Middle frontal gyrus (tissue), 1 donor: Measurements from ENCODE around the gene TACSTD2.
"Not testable (repeated sequence)": the region's sequence is repeated elsewhere in the genome, so short reads cannot be mapped to it uniquely, and the experiment has no call there.

Source experiments
- DNase-seq: peaks from one replicate; pipeline ENCODE4 v3.0.0-alpha.2; 2015; ENCODE audit warnings: low spot score; ENCODE audit errors: extremely low spot score

Gene TACSTD2

GRCh38 chr1:58587667-58588066 is 10.6 kb upstream of the TACSTD2 start:
- DNase-seq, result no peak

GRCh38 chr1:58586271-58586670 is 9.2 kb upstream of the TACSTD2 start:
- no peak for DNase-seq

- DNase-seq, result no peak
These were observed 8.6 kb upstream of the TACSTD2 start for GRCh38 chr1:58585581-58586151.

GRCh38 chr1:58585166-58585565 is 8.1 kb upstream of the TACSTD2 start:
- no peak for DNase-seq

GRCh38 chr1:58584082-58584895 is 7.2 kb upstream of the TACSTD2 start:
- peak; percentile 14 for DNase-seq

- no peak for DNase-seq
These were observed 6.4 kb upstream of the TACSTD2 start for GRCh38 chr1:58583496-58583895.

GRCh38 chr1:58582143-58582542 is 5.1 kb upstream of the TACSTD2 start:
- DNase-seq, result not testable (repeated sequence)

GRCh38 chr1:58581641-58582040 is 4.6 kb upstream of the TACSTD2 start:
- DNase-seq, result no peak

GRCh38 chr1:58580186-58580585 is 3.1 kb upstream of the TACSTD2 start:
- peak; percentile 10 for DNase-seq

GRCh38 chr1:58577654-58578030 is 590 bp upstream of the TACSTD2 start:
- no peak for DNase-seq

- no peak for DNase-seq
These were observed 726 bp downstream of the TACSTD2 start for GRCh38 chr1:58576325-58576726.

- no peak for DNase-seq
These were observed 1.3 kb downstream of the TACSTD2 start for GRCh38 chr1:58575551-58576324.

GRCh38 chr1:58574816-58575215 is 2.2 kb downstream of the TACSTD2 start:
- DNase-seq, result no peak

- DNase-seq, result no peak
These were observed 3.1 kb downstream of the TACSTD2 start for GRCh38 chr1:58573705-58574591.

- DNase-seq, result no peak
These were observed 3.9 kb downstream of the TACSTD2 start for GRCh38 chr1:58573138-58573537.

GRCh38 chr1:58572690-58573089 is 4.4 kb downstream of the TACSTD2 start:
- DNase-seq, result no peak

GRCh38 chr1:58571616-58572015 is 5.4 kb downstream of the TACSTD2 start:
- DNase-seq, result no peak

- no peak for DNase-seq
These were observed 6.2 kb downstream of the TACSTD2 start for GRCh38 chr1:58570817-58571216.

- DNase-seq, result no peak
These were observed 7.0 kb downstream of the TACSTD2 start for GRCh38 chr1:58570094-58570493.

- DNase-seq, result no peak
These were observed 8.1 kb downstream of the TACSTD2 start for GRCh38 chr1:58568911-58569310.

- DNase-seq, result no peak
These were observed 8.7 kb downstream of the TACSTD2 start for GRCh38 chr1:58568271-58568860.
